MM.1S (cell line): ENCODE data around the gene SFMBT2.

Experiments
- EZH2 ChIP-seq: fragments of 300-600 bp; sonication (generic); optimal IDR thresholded peaks from 2 replicates; pipeline ENCODE3; 2017; ENCODE audit warnings: low read depth, mild to moderate bottlenecking, antibody characterized with exemption, low read length, mixed read lengths
- TF ChIP-seq, protein P1 (sequence below): fragments of 300-600 bp; sonication (generic); IDR thresholded peaks from 2 replicates; pipeline ENCODE4 v1.5.1; 2016; ENCODE audit warnings: antibody characterized with exemption, low read length, mixed read lengths

DNA sequence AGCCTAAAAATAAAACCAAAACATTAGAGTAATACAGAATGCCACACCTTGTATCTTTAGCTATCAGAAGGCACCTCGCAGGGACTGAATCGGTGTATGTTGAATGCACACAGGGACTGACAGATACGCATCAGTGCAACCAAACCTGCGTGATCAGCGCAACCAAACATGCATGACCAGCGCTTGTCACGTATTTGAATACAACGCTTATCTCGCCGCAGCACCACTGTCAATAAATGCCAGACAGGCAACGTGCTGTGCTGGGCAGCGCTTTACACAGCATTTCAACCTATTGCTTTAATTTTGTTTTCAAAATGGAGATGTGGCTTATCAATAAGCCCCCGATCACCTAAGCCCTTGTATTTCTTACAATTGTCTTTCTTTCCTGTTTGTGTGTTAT is 242.4 kb downstream of the SFMBT2 start:
- no peak for TF ChIP-seq EZH2
- TF ChIP-seq, protein P1, sequence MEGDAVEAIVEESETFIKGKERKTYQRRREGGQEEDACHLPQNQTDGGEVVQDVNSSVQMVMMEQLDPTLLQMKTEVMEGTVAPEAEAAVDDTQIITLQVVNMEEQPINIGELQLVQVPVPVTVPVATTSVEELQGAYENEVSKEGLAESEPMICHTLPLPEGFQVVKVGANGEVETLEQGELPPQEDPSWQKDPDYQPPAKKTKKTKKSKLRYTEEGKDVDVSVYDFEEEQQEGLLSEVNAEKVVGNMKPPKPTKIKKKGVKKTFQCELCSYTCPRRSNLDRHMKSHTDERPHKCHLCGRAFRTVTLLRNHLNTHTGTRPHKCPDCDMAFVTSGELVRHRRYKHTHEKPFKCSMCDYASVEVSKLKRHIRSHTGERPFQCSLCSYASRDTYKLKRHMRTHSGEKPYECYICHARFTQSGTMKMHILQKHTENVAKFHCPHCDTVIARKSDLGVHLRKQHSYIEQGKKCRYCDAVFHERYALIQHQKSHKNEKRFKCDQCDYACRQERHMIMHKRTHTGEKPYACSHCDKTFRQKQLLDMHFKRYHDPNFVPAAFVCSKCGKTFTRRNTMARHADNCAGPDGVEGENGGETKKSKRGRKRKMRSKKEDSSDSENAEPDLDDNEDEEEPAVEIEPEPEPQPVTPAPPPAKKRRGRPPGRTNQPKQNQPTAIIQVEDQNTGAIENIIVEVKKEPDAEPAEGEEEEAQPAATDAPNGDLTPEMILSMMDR = no peak
